Esophagus muscularis mucosa (tissue), 4 donors: ENCODE data around the gene MSX2. TPM values are rescaled to one million over a fixed set of nuclear protein-coding genes. Genes with fewer than 3 reads are reported as not detected.

Experiments used
- DNase-seq: peaks from one replicate; pipeline ENCODE4 v3.0.0-alpha.2; 2017; ENCODE audit errors: extremely low spot score
- H3K27ac ChIP-seq, 4 donors: fragments of 200-600 bp; sonication (generic); replicated peaks in 1 of 4; 1 replicate in 3 of 4; 2 replicates in 1 of 4; pipeline ENCODE4 v1.5.1; 2016 to 2019; ENCODE audit warnings: mild to moderate bottlenecking in 1 of 4
- H3K27me3 ChIP-seq, 4 donors: fragments of 200-600 bp; sonication (generic); one replicate each; pipeline versions ENCODE4 v1.5.1 to v1.6.0; 2016 to 2019
- H3K36me3 ChIP-seq, 4 donors: fragments of 200-600 bp; sonication (generic); one replicate each; pipeline ENCODE4 v1.5.1; 2016 to 2019
- H3K4me1 ChIP-seq, 4 donors: fragments of 200-600 bp; sonication (generic); one replicate each; pipeline ENCODE4 v1.5.1; 2016 to 2019
- H3K4me3 ChIP-seq, 4 donors: fragments of 200-600 bp; sonication (generic); 1 replicate in 2 of 4; 2 replicates in 2 of 4; pipeline ENCODE4 v1.5.1; 2016 to 2019; ENCODE audit warnings: mild to moderate bottlenecking in 4 of 4, moderate library complexity in 1 of 4
- H3K9me3 ChIP-seq, 4 donors: fragments of 200-600 bp; sonication (generic); 1 replicate in 3 of 4; 2 replicates in 1 of 4; pipeline ENCODE4 v1.5.1; 2016 to 2019
- CTCF ChIP-seq, 3 experiments: fragments of 200-600 bp in 2 of 3; fragments of 450-650 bp in 1 of 3; sonication (generic) in 2 of 3; IDR thresholded peaks; one replicate each; pipeline ENCODE4 v1.5.1; 2017 to 2019; ENCODE audit warnings: antibody characterized with exemption in 3 of 3, mild to moderate bottlenecking in 2 of 3, moderate library complexity in 1 of 3
- EP300 ChIP-seq: sonication (generic); formaldehyde crosslinking; IDR thresholded peaks from one replicate; pipeline ENCODE4 v1.6.1; 2017; ENCODE audit warnings: antibody characterized with exemption
- POLR2A ChIP-seq: fragments of 450-650 bp; IDR thresholded peaks from one replicate; pipeline ENCODE4 v1.6.1; 2017; ENCODE audit warnings: antibody characterized with exemption, moderate library complexity, mild to moderate bottlenecking, low read depth
- POLR2AphosphoS5 ChIP-seq, 2 donors: sonication (generic); formaldehyde crosslinking; IDR thresholded peaks; one replicate each; pipeline ENCODE4 v1.6.1; 2017; ENCODE audit warnings: antibody characterized with exemption in 2 of 2
- WGBS: methylation state at CpG from one replicate; pipeline ENCODE4 v1.1.5; 2018; 5-methylcytosine and 5-hydroxymethylcytosine counted together
- intact Hi-C: fragments of 100-400 bp; cut with DNase I; formaldehyde crosslinking; loops from one replicate; pipeline ENCODE4 v1.15.1; 2023
- total RNA-seq, 4 donors: library from RNA; depleted of rRNA; stranded (reverse); fragments of >200 nt; gene quantifications; one replicate each; pipeline versions ENCODE4 v1.1.0 to v1.2.1, GENCODE V29; 2016

Gene MSX2
- total RNA-seq, 4 donors from 2014 or later: 1.8 to 4.0 (median 2.2) TPM

GRCh38 chr5:174767670-174768069, 43.3 kb downstream of the MSX2 start:
- Histone ChIP-seq H3K27me3 (peaks cover 0 to 4% (median 0%) of the 10 kb centered on the region in 4 donors), H3K36me3 (no peaks in the 10 kb centered on the region), H3K4me1 (no peaks in the 10 kb centered on the region), H3K4me3 (no peak overlapping the region), H3K9me3 (peaks cover 0 to 6% (median 0%) of the 10 kb centered on the region in 4 donors), H3K27ac (no peak overlapping the region)
- WGBS: 65% methylated on average over 4 of the region's 4 CpGs
- intact Hi-C loops: no loop called here
- DNase-seq: no peak
- TF ChIP-seq EP300: no peak
- TF ChIP-seq POLR2AphosphoS5 (IDR thresholded peaks at IDR 0.05): no peak
- no peak for TF ChIP-seq POLR2A
- no peak for TF ChIP-seq CTCF (IDR thresholded peaks at IDR 0.05)

GRCh38 chr5:174769005-174769404, 44.6 kb downstream of the MSX2 start:
- DNase-seq: no peak
- no peak overlapping the region for H3K27ac ChIP-seq
- H3K27me3 ChIP-seq: peaks cover 0 to 13% (median 0%) of the 10 kb centered on the region in 4 donors
- WGBS: 92% methylated on average over 4 of the region's 4 CpGs
- no peaks in the 10 kb centered on the region for H3K36me3 ChIP-seq
- TF ChIP-seq CTCF (IDR thresholded peaks at IDR 0.05): no peak
- no peak for TF ChIP-seq POLR2A
- TF ChIP-seq POLR2AphosphoS5 (IDR thresholded peaks at IDR 0.05): no peak
- no peak for TF ChIP-seq EP300
- no peaks in the 10 kb centered on the region for H3K4me1 ChIP-seq
- intact Hi-C loops: no loop called here
- no peak overlapping the region for H3K4me3 ChIP-seq
- peaks cover 0 to 6% (median 0%) of the 10 kb centered on the region in 4 donors for H3K9me3 ChIP-seq

GRCh38 chr5:174773371-174773770, 49.0 kb downstream of the MSX2 start:
- Histone ChIP-seq H3K27me3 (peaks cover 0 to 13% (median 0%) of the 10 kb centered on the region in 4 donors), H3K9me3 (peaks cover 0 to 6% (median 0%) of the 10 kb centered on the region in 4 donors), H3K36me3 (no peaks in the 10 kb centered on the region), H3K4me1 (no peaks in the 10 kb centered on the region), H3K27ac (no peak overlapping the region), H3K4me3 (no peak overlapping the region)
- intact Hi-C loops: no loop called here
- TF ChIP-seq EP300: no peak
- TF ChIP-seq CTCF (IDR thresholded peaks at IDR 0.05): no peak
- TF ChIP-seq POLR2AphosphoS5 (IDR thresholded peaks at IDR 0.05): no peak
- no peak for TF ChIP-seq POLR2A
- no peak for DNase-seq
- 97% methylated on average over 3 of the region's 3 CpGs for WGBS

- intact Hi-C loops: no loop called here
- TF ChIP-seq POLR2AphosphoS5 (IDR thresholded peaks at IDR 0.05) (no peak), EP300 (no peak), POLR2A (no peak), CTCF (IDR thresholded peaks at IDR 0.05) (no peak)
- 68% methylated on average over 3 of the region's 3 CpGs for WGBS
These were observed 50.7 kb downstream of the MSX2 start for GRCh38 chr5:174775081-174775480.

GRCh38 chr5:174777111-174777510, 52.7 kb downstream of the MSX2 start:
- H3K4me3 ChIP-seq: no peak overlapping the region
- no peak for TF ChIP-seq POLR2A
- no peak for TF ChIP-seq EP300
- no peak for TF ChIP-seq POLR2AphosphoS5 (IDR thresholded peaks at IDR 0.05)
- TF ChIP-seq CTCF (IDR thresholded peaks at IDR 0.05): no peak
- peaks cover 0 to 13% (median 0%) of the 10 kb centered on the region in 4 donors for H3K27me3 ChIP-seq
- intact Hi-C loops: no loop called here
- DNase-seq: no peak
- 85% methylated on average over 6 of the region's 6 CpGs for WGBS
- H3K9me3 ChIP-seq: peaks cover 0 to 5% (median 2%) of the 10 kb centered on the region in 4 donors
- no peaks in the 10 kb centered on the region for H3K4me1 ChIP-seq
- no peaks in the 10 kb centered on the region for H3K36me3 ChIP-seq
- H3K27ac ChIP-seq: no peak overlapping the region

More at GRCh38 chr5:174775081-174775480, 50.7 kb downstream of the MSX2 start:
- Histone ChIP-seq H3K4me3 (no peak overlapping the region), H3K9me3 (peaks cover 0 to 6% (median 1%) of the 10 kb centered on the region in 4 donors), H3K27me3 (peaks cover 0 to 17% (median 0%) of the 10 kb centered on the region in 4 donors), H3K27ac (no peak overlapping the region), H3K4me1 (no peaks in the 10 kb centered on the region), H3K36me3 (no peaks in the 10 kb centered on the region)
- no peak for DNase-seq
